Effector CD4-positive, alpha-beta T cell (primary cell): ENCODE results near the gene HNRNPA0.

ENCODE experiments used
- DNase-seq: peaks from one replicate; pipeline ENCODE4 v3.0.0-alpha.2; 2020

HNRNPA0 gene

DNA sequence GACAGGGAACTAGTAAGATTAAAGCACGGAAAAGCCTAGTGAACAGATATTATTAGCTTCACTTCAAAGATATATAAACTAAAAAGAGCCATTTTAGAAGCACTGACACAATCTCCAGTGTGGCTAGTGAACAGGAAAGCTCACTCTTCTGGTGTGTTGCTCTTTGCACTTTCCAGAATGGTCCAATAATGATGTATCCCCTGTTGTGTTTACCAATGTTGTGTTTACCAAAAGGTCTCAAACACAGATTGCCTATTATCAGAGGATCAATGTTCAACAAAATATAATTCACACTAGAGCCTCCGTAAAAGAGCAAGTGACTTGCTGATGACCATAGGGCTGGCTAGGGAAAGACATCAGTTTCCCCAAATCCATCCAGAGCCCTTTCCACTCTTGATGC, 29.9 kb downstream of the HNRNPA0 start:
- DNase-seq: no peak

GRCh38 chr5:137718611-137719010, 35.6 kb downstream of the HNRNPA0 start:
- no peak for DNase-seq

DNA sequence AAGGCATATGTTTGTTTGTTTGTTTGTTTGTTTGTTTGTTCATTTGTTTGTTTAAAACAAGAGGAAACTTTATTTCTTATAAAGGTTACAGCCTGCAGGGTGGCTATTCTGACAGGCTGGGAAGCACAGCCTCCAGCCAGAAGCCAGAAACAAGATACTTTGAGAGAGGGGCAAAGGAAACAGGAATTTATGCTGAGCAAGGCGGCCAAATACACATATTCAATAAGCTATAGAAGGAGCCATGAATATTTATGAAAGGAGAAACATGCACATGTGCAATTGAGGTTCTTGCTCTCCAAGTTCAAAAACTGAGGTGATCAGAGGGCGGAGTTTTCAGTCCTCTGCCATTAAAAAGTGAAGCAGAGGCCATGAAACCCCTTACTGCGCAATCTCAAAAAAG, 37.8 kb downstream of the HNRNPA0 start:
- no peak for DNase-seq

GRCh38 chr5:137715456-137715855, 38.7 kb downstream of the HNRNPA0 start:
- no peak for DNase-seq

DNA sequence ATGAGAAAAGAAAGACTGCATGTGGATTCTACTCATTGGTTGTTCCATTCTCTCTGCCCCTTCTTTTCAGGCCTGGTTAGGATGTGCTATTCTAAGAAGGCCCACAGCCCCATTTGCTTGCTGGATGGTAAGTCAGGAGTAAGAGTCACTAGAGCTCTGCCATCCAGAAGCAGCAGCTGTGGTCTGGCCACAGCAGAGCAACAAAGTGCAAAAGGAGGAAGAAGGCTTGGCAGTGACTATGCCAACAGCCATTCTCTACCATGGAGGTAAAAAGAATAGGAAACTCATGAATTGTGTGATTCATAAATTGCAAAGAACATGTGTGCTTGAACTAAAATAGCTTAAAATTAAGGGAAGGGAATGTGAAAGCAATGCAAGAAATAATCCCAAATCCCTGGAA, 39.2 kb downstream of the HNRNPA0 start:
- no peak for DNase-seq

- DNase-seq: no peak
Measured at GRCh38 chr5:137714494-137714893, 39.7 kb downstream of the HNRNPA0 start.

DNA sequence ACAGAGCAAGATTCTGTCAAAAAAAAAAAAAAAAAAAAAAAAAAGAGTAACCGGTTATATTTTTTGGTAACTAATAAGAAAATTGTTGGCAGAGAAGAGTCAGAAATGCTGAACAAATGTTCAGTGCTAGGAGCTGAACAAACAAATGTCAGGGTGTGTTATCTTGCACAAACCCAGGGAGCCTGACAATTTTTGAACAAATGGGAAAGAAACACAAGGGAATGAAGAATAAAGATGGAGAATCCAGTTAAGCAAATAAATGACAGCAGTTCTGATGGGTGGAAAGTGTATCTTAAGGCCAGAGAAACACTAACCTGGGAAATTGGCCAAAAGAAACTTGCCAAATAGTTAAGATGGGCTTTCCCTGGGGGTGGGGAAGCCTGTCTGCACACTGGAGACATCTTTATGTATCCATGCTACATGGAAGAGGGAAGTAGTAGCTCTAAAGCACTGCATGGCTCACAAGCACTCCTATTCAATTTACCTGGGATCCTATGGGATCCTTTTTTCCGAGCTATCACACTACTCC, 42.0 kb downstream of the HNRNPA0 start:
- DNase-seq: no peak

- no peak for DNase-seq
Measured at GRCh38 chr5:137710086-137710485, 44.1 kb downstream of the HNRNPA0 start.

- DNase-seq: no peak
Measured at GRCh38 chr5:137708796-137709559, 45.2 kb downstream of the HNRNPA0 start.

DNA sequence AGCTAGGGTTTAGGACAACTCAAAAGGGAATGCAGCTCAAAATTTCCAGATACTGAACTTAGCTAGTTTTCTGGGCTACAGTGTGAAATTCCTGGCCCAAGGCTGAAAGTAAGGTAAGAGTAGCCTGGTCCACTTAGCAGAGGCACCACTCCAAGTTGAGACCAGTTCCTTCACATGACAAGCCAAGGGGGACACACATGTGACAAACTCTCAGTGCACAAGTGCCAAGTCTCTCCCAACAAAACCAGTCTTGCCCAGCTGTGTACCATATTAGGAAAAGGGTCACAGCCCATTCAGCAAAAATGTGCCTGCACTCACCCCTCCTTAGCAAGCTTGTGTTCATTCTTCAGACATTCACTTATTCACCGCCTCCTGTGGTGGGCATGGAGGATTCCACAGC, 46.1 kb downstream of the HNRNPA0 start:
- DNase-seq: no peak

- no peak for DNase-seq
Measured at GRCh38 chr5:137706841-137707240, 47.3 kb downstream of the HNRNPA0 start.

GRCh38 chr5:137705106-137705505, 49.1 kb downstream of the HNRNPA0 start:
- no peak for DNase-seq

- no peak for DNase-seq
Measured at GRCh38 chr5:137703565-137703964, 50.6 kb downstream of the HNRNPA0 start.

GRCh38 chr5:137700282-137700680, 53.9 kb downstream of the HNRNPA0 start:
- DNase-seq: no peak

DNA sequence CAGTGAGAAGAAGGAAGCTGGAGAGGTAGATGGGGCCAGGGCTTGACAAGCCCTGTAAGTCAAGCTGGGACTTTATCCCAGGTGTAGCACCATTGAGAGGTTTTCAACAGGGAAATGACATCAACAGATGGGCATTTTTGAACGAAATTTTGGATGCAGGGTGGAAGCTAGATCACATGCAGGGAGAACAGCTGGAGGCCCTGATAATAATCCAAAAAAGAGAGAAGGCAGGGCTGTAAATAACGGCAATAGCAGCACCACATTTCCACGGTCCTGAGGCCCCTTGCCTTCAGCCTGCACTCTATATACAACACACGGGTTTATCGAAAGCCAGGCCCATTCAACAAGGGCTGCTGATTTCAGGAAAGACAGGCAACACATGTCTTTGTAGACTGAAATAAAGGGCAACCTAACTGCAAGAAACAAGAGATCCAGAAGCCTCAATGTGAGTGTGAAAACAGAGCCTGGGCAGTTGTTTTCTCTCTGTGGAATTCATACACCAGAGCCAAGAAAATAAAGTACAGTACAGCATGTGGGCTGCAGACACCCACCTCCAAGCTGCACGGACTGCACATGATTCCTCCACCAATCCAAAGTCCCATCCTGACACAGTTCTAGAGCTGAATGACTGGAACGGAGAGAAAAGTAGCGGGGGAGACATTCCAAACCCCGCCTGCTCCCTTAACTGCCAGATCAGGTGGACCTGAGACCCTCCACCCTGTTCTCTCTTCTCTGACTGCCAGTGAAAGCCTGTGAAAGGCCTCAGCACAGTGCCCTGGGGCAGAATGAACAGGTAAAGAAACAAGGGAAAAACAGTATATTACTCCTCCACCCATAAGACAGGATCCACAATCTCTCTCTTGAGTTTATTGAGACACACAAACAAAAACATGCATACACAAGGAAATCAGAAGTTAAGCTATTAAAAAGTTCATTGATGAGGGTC, 54.6 kb downstream of the HNRNPA0 start:
- DNase-seq: no peak

GRCh38 chr5:137696481-137696880, 57.7 kb downstream of the HNRNPA0 start:
- DNase-seq: no peak

- no peak for DNase-seq
Measured at GRCh38 chr5:137695651-137696428, 58.3 kb downstream of the HNRNPA0 start.
